ENCODE results near the gene CLIC1.

CLIC1 gene

GRCh38 chr6:31687321-31687720 is 49.0 kb downstream of the CLIC1 start:
- no peak for DNase-seq (ENCODE audit: low read depth)
- no peak overlapping the region for H3K4me3 ChIP-seq (ENCODE audit: low read depth, low read length)
- TF ChIP-seq, protein P1, sequence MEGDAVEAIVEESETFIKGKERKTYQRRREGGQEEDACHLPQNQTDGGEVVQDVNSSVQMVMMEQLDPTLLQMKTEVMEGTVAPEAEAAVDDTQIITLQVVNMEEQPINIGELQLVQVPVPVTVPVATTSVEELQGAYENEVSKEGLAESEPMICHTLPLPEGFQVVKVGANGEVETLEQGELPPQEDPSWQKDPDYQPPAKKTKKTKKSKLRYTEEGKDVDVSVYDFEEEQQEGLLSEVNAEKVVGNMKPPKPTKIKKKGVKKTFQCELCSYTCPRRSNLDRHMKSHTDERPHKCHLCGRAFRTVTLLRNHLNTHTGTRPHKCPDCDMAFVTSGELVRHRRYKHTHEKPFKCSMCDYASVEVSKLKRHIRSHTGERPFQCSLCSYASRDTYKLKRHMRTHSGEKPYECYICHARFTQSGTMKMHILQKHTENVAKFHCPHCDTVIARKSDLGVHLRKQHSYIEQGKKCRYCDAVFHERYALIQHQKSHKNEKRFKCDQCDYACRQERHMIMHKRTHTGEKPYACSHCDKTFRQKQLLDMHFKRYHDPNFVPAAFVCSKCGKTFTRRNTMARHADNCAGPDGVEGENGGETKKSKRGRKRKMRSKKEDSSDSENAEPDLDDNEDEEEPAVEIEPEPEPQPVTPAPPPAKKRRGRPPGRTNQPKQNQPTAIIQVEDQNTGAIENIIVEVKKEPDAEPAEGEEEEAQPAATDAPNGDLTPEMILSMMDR (IDR thresholded peaks at IDR 0.05; ENCODE audit: control insufficient read depth, extremely low read depth, insufficient read depth) = no peak

GRCh38 chr6:31686483-31686882 is 49.8 kb downstream of the CLIC1 start:
- DNase-seq (ENCODE audit: low read depth) = no peak
- no peak overlapping the region for H3K4me3 ChIP-seq (ENCODE audit: low read depth, low read length)
- TF ChIP-seq, protein P1 (IDR thresholded peaks at IDR 0.05; ENCODE audit: control insufficient read depth, extremely low read depth, insufficient read depth) = no peak

DNA sequence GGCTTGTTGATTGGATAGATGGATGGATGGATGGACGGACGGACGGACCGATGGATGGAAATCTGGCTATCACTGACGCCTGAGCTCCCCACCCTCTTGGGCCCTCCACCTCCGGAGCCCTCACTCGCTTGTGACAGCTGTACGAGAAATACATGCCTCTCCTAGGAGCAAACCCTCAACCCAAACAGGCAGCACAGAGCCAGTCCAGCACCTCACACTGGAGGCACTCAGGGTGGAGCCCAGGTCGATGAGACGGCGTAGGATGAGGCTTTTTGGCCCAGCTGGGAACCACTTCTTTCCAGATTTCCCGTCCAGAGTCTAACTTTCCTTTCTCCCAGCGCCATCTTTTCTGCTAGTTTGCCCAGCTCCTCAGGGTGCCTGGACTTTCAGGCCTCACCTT is 52.7 kb downstream of the CLIC1 start:
- no peak overlapping the region for H3K4me3 ChIP-seq (ENCODE audit: low read depth, low read length)
- no peak for DNase-seq (ENCODE audit: low read depth)
- TF ChIP-seq, protein P1 (IDR thresholded peaks at IDR 0.05; ENCODE audit: control insufficient read depth, extremely low read depth, insufficient read depth) = no peak

DNA sequence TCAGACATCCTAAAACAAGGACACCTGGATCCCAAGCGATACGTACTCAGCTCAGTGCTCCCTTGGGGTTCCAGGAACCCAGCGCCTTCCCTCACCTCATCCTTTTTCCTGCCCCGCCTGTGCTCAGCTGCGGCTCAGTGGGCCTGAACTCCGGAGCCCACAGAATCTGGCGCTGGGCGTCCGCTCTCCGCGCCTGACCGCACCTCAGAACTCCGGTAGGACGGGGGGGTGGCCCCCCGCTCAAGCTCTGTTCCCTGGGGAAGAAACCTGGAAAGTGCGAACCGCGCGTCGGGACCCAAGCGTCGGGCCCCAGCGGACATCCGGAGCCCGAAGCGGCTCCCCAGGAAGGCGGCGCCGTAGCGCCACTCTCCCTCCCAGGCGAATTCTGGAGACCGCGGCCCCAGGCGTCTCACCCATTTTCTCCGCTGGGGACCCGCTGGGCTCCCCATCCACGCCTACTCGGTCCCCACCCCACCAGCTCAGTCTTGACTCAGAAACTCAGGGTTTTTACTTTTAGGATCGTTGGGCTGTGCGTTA is 55.1 kb downstream of the CLIC1 start:
- TF ChIP-seq, protein P1 (IDR thresholded peaks at IDR 0.05; ENCODE audit: control insufficient read depth, extremely low read depth, insufficient read depth) = no peak
- no peak overlapping the region for H3K4me3 ChIP-seq (ENCODE audit: low read depth, low read length)
- no peak for DNase-seq (ENCODE audit: low read depth)
